MCF 10A (cell line): ENCODE measurements around the gene KIF1A. TPM values are rescaled to one million over a fixed set of nuclear protein-coding genes. Genes with fewer than 3 reads are reported as not detected.

ENCODE experiments used
- BruUV-seq: library from RNA; stranded (reverse); fragments of 400-500 nt; replicated peaks from 2 replicates; lab custom pipeline; 2021; lab: Mats Ljungman, UMichigan
- CTCF ChIA-PET: fragments of 300-600 bp; sonication (Branson Sonifier 250); formaldehyde crosslinking; extraction: SDS; loops from one replicate; lab custom pipeline; 2021; ENCODE audit warnings: antibody characterized with exemption, inconsistent platforms; lab: Yijun Ruan, JAX
- POLR2A ChIA-PET: fragments of 300-600, 350-650 bp; sonication (Branson Sonifier 250); formaldehyde crosslinking; extraction: SDS; loops from one replicate; lab custom pipeline; 2020; ENCODE audit warnings: antibody characterized with exemption, inconsistent platforms; lab: Yijun Ruan, JAX
- DNase-seq: peaks from one replicate; pipeline ENCODE4 v3.0.0-alpha.2; 2018; ENCODE audit not compliant: unreplicated experiment
- H3K27ac Mint-ChIP-seq: one replicate; pipeline ENCODE4 v1.8.0; 2022; ENCODE audit warnings: mild to moderate bottlenecking, low read depth, mixed read lengths; ENCODE audit not compliant: unreplicated experiment
- H3K27me3 Mint-ChIP-seq: one replicate; pipeline ENCODE4 v1.8.0; 2022; ENCODE audit warnings: mixed read lengths; ENCODE audit not compliant: insufficient read depth, unreplicated experiment
- H3K36me3 Mint-ChIP-seq: one replicate; pipeline ENCODE4 v1.8.0; 2022; ENCODE audit warnings: mild to moderate bottlenecking, moderate library complexity, mixed read lengths; ENCODE audit not compliant: insufficient read depth, unreplicated experiment
- H3K4me1 Mint-ChIP-seq: one replicate; pipeline ENCODE4 v1.8.0; 2022; ENCODE audit warnings: mixed read lengths; ENCODE audit not compliant: insufficient read depth, unreplicated experiment
- H3K4me3 Mint-ChIP-seq: one replicate; pipeline ENCODE4 v1.8.0; 2022; ENCODE audit warnings: mild to moderate bottlenecking, moderate library complexity, mixed read lengths; ENCODE audit not compliant: unreplicated experiment
- H3K9me3 Mint-ChIP-seq: one replicate; pipeline ENCODE4 v1.8.0; 2022; ENCODE audit warnings: mixed read lengths; ENCODE audit not compliant: unreplicated experiment
- CTCF ChIP-seq: fragments of 200-600 bp; IDR thresholded peaks from one replicate; pipeline ENCODE4 v1.8.0; 2022; ENCODE audit warnings: antibody characterized with exemption, mild to moderate bottlenecking; ENCODE audit not compliant: unreplicated experiment
- intact Hi-C: fragments of 100-400 bp; cut with micrococcal nuclease; formaldehyde crosslinking; loops from 2 replicates; pipeline ENCODE4 v1.14.1; 2022
- total RNA-seq: library from RNA; stranded (reverse); gene quantifications from 2 replicates; pipeline ENCODE4 v1.2.3, GENCODE V29; 2022

KIF1A gene
- total RNA-seq, 1 experiment from 2014 or later = not detected

GRCh38 chr2:240819126-240819857 lies 727 bp downstream of the KIF1A start:
- Mint-ChIP-seq H3K9me3 (peaks cover 8% of the 10 kb centered on the region), H3K27ac (no peak overlapping the region), H3K36me3 (no peaks in the 10 kb centered on the region), H3K4me1 (no peaks in the 10 kb centered on the region), H3K27me3 (peaks cover 36% of the 10 kb centered on the region), H3K4me3 (no peak overlapping the region)
- ChIA-PET POLR2A (interaction anchor here (0.7 kb wide), 1 partner anchor 165 kb away, joined by 4 read pairs; no protein-coding TSS in a partner anchor), CTCF (no interaction called here)
- intact Hi-C loops = no loop called here
- BruUV-seq = no TSS peak
- no peak for DNase-seq
- TF ChIP-seq CTCF = no peak

GRCh38 chr2:240818293-240819125 lies 1.5 kb downstream of the KIF1A start:
- no TSS peak for BruUV-seq
- Mint-ChIP-seq H3K36me3 (no peaks in the 10 kb centered on the region), H3K27ac (no peak overlapping the region), H3K4me1 (no peaks in the 10 kb centered on the region), H3K27me3 (peaks cover 28% of the 10 kb centered on the region), H3K4me3 (no peak overlapping the region), H3K9me3 (peaks cover 3% of the 10 kb centered on the region)
- no peak for DNase-seq
- ChIA-PET CTCF (no interaction called here), POLR2A (no interaction called here)
- no peak for TF ChIP-seq CTCF
- intact Hi-C loops = no loop called here

- Mint-ChIP-seq H3K27ac (no peak overlapping the region), H3K9me3 (no peaks in the 10 kb centered on the region), H3K4me1 (no peaks in the 10 kb centered on the region), H3K27me3 (peaks cover 20% of the 10 kb centered on the region), H3K36me3 (no peaks in the 10 kb centered on the region), H3K4me3 (no peak overlapping the region)
- ChIA-PET CTCF (interaction anchor here (0.6 kb wide), 1 partner anchor 53 kb away, joined by 3 read pairs; no protein-coding TSS in a partner anchor), POLR2A (no interaction called here)
- no peak for DNase-seq
- intact Hi-C loops = no loop called here
- BruUV-seq = no TSS peak
- TF ChIP-seq CTCF = no peak
Measured at GRCh38 chr2:240817496-240818292, 2.3 kb downstream of the KIF1A start.
